ENCODE measurements around the gene TNFRSF19.

Gene TNFRSF19

DNA sequence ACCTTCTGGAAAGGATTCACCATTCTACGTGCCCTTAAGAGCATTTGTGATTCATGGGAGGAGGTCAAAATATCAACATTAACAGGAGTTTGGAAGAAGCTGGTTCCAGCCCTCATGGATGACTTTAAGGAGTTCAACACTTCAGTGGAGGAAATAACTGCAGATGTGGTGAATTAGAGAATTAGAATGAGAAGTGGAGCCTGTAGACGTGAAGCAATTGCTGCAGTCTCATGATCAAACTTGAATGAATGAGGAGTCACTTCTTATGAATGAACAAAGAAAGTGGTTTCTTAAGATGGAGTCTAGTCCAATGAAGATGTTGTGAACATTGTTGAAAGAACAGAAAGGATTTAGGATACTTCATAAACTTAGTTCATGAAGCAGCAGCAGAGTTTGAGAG lies 129.1 kb downstream of the TNFRSF19 start:
- TF ChIP-seq, protein P1, sequence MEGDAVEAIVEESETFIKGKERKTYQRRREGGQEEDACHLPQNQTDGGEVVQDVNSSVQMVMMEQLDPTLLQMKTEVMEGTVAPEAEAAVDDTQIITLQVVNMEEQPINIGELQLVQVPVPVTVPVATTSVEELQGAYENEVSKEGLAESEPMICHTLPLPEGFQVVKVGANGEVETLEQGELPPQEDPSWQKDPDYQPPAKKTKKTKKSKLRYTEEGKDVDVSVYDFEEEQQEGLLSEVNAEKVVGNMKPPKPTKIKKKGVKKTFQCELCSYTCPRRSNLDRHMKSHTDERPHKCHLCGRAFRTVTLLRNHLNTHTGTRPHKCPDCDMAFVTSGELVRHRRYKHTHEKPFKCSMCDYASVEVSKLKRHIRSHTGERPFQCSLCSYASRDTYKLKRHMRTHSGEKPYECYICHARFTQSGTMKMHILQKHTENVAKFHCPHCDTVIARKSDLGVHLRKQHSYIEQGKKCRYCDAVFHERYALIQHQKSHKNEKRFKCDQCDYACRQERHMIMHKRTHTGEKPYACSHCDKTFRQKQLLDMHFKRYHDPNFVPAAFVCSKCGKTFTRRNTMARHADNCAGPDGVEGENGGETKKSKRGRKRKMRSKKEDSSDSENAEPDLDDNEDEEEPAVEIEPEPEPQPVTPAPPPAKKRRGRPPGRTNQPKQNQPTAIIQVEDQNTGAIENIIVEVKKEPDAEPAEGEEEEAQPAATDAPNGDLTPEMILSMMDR (conservative IDR thresholded peaks at IDR 0.05; ENCODE audit: low read depth, low read length): no peak
- peak; percentile 29 for DNase-seq (ENCODE audit: low read depth)
- H3K4me3 ChIP-seq (ENCODE audit: low read depth, low read length): no peak overlapping the region

DNA sequence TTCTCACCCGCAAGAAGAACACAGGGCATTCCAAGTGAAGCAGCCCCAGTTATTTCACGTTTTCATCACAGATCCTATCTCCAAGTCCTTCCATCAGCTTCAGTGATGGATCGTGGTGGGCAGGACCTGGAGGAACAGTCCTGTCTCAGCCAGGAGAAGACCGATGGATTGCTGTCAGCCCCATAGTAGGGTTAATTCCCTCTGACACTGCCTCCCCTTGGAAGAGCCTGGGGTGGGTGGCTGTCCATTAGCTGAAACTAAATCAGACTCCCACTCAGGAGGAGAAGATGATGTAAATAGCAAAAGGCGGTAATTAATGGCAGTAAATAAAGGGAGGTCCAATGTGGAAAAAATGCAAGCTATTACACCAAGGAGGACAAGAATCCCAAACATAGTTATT lies 131.0 kb downstream of the TNFRSF19 start:
- no peak for DNase-seq (ENCODE audit: low read depth)
- TF ChIP-seq, protein P1 (conservative IDR thresholded peaks at IDR 0.05; ENCODE audit: low read depth, low read length): no peak
- H3K4me3 ChIP-seq (ENCODE audit: low read depth, low read length): no peak overlapping the region

DNA sequence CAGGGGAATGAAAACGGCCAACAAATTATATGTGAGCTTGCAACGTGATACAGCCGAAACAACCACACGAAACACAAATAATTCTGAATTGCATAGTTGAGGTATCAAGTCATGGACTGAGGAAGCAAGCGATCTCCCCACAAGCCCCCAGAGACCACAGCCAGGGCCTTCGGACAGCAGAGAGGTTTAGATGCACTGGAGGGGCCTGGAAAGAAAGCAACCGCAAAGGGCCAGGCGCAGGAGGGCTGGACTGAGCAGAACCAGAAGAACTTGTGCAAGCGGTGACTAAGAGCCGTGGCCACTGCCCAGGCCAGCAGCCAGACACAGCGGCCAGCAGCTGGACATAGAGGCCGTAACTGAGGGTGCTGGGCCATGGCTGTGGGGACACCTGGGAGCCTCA lies 131.4 kb downstream of the TNFRSF19 start:
- H3K4me3 ChIP-seq (ENCODE audit: low read depth, low read length): no peak overlapping the region
- DNase-seq (ENCODE audit: low read depth): peak; percentile 100
- TF ChIP-seq, protein P1 (conservative IDR thresholded peaks at IDR 0.05; ENCODE audit: low read depth, low read length): no peak

DNA sequence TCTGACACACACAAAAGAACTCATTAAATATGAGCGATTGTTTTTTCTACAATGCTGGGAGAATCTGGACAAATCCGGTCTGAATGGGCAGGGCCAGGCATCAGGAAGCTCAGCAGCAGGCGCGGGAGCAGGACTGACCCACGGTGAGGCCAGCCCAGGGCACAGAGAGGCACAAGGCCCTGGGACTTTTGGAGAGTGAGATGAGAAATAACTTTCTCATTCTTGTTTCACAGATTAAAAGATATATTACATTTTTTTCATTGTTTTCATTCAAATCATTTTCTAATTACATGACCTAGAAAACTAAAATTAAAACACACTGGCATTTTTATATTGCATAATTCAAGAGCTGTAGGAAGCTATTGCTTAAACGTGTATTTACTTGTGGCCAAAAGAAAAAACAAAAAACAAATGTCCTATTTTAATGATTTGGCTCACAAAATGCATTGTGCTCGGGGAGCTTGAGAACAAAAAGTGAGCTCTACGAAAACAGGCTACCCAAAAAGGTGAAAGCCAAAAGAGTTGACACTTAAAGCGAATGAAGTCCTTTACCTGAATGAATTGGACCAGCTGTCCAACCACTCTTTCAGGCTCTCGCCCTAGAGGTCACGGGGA lies 133.1 kb downstream of the TNFRSF19 start:
- TF ChIP-seq, protein P1 (conservative IDR thresholded peaks at IDR 0.05; ENCODE audit: low read depth, low read length): no peak
- no peak overlapping the region for H3K4me3 ChIP-seq (ENCODE audit: low read depth, low read length)
- DNase-seq (ENCODE audit: low read depth): peak; percentile 36

DNA sequence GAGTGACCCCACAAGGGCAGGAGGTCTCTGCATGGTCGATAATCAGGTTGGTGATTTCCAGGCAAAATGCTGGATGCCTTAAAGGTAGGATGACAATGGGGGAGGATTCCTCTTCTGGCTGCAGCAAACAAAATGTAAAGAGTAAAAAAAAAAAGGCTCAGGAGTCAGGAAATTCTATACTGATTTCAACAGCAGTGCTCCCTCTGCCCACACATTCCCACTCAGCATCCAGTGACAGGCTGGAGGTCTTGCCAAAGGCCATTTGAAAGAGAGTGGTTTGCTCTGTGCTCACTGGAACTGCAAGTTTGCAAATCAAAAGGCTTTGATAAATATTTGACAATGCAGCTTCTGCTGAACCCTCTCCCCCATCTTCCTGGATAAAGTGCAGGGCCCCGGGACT lies 135.4 kb downstream of the TNFRSF19 start:
- no peak overlapping the region for H3K4me3 ChIP-seq (ENCODE audit: low read depth, low read length)
- peak; percentile 75 for DNase-seq (ENCODE audit: low read depth)
- TF ChIP-seq, protein P1 (conservative IDR thresholded peaks at IDR 0.05; ENCODE audit: low read depth, low read length): peak; percentile 15

DNA sequence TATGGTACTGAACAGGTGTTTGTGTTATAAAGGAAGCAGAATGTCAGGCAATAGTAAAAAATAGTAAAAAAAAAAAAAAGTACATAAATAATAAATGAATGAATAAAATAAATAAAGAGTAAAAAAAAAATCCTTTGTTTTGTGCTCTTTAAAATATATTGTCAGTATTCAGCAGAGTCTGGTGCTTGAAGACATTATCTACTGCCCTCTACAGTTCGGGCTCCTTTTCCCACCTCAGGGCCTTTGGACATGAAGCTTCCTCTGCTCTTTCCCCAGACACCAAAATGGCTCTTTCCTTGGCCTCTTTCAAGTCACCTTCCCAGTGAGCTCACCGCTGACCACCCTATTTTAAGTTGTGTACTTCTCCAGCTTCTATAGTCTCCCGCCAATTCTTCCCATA lies 137.5 kb downstream of the TNFRSF19 start:
- no peak overlapping the region for H3K4me3 ChIP-seq (ENCODE audit: low read depth, low read length)
- DNase-seq (ENCODE audit: low read depth): peak; percentile 76
- TF ChIP-seq, protein P1 (conservative IDR thresholded peaks at IDR 0.05; ENCODE audit: low read depth, low read length): peak; percentile 77

DNA sequence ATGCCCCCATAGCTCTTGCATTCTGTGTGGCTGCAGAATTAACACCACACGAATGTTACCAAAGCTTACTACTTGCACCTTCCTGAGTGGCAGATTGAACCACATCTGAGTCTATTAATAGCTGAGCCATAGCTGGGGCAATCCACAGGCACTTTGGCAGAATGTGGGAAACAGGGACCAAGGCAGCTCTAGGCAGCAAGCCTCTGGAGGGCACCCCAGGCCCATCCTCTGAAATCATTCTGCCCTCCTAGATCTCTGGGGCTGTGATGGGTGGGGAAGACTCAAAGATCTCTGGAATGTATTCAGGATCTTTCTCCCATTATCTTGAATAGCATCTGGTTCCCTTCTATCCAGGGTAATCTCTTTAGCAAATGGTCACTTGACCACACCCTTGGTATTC lies 139.3 kb downstream of the TNFRSF19 start:
- H3K4me3 ChIP-seq (ENCODE audit: low read depth, low read length): no peak overlapping the region
- TF ChIP-seq, protein P1 (conservative IDR thresholded peaks at IDR 0.05; ENCODE audit: low read depth, low read length): peak; percentile 38
- peak; percentile 36 for DNase-seq (ENCODE audit: low read depth)

All from choroid plexus epithelial cell (primary cell).